Smooth muscle cell (in vitro differentiated cells): ENCODE data around the gene PBXIP1. TPM values are rescaled to one million over a fixed set of nuclear protein-coding genes. Genes with fewer than 3 reads are reported as not detected.

Source experiments
- DNase-seq: peaks from one replicate; lab custom pipeline; 2025; ENCODE audit not compliant: unreplicated experiment; lab: John Stamatoyannopoulos, UW
- H2AFZ ChIP-seq: fragments of 200-600 bp; sonication (generic); 2 replicates; pipeline ENCODE4 v1.6.0; 2016; ENCODE audit warnings: antibody characterized with exemption, low read depth, mild to moderate bottlenecking
- H3F3A ChIP-seq: fragments of 200-600 bp; sonication (generic); 2 replicates; pipeline ENCODE4 v1.6.0; 2017; ENCODE audit warnings: antibody characterized with exemption, low read depth
- H3K27ac ChIP-seq: fragments of 200-600 bp; sonication (generic); 2 replicates; pipeline ENCODE4 v1.5.1; 2016; ENCODE audit warnings: low read depth, mild to moderate bottlenecking
- H3K27me3 ChIP-seq: fragments of 200-600 bp; sonication (generic); 2 replicates; pipeline ENCODE4 v1.6.1; 2016; ENCODE audit warnings: low read depth, mild to moderate bottlenecking
- H3K36me3 ChIP-seq: fragments of 200-600 bp; sonication (generic); 2 replicates; pipeline ENCODE4 v1.5.1; 2016; ENCODE audit warnings: low read depth
- H3K4me1 ChIP-seq: fragments of 200-600 bp; sonication (generic); 2 replicates; pipeline ENCODE4 v1.5.1; 2016; ENCODE audit warnings: low read depth
- H3K4me2 ChIP-seq: fragments of 200-600 bp; sonication (generic); 2 replicates; pipeline ENCODE4 v1.6.0; 2016; ENCODE audit warnings: mild to moderate bottlenecking
- H3K4me3 ChIP-seq: fragments of 200-600 bp; sonication (generic); 2 replicates; pipeline ENCODE4 v1.5.1; 2016; ENCODE audit warnings: mild to moderate bottlenecking
- H3K79me2 ChIP-seq: fragments of 200-600 bp; sonication (generic); 2 replicates; pipeline ENCODE4 v1.6.0; 2016; ENCODE audit warnings: low read depth, mild to moderate bottlenecking
- H3K9ac ChIP-seq: fragments of 200-600 bp; sonication (generic); 2 replicates; pipeline ENCODE4 v1.6.0; 2016; ENCODE audit warnings: low read depth
- H3K9me3 ChIP-seq: fragments of 200-600 bp; sonication (generic); replicated peaks from 2 replicates; pipeline ENCODE4 v1.5.1; 2016; ENCODE audit warnings: low read depth
- H4K20me1 ChIP-seq: fragments of 200-600 bp; sonication (generic); 2 replicates; pipeline ENCODE4 v1.6.0; 2016; ENCODE audit warnings: low read depth
- WGBS: methylation state at CpG from one replicate; pipeline ENCODE4 v1.1.7; 2016; ENCODE audit warnings: low lambda C conversion rate; 5-methylcytosine and 5-hydroxymethylcytosine counted together
- polyA plus RNA-seq: library from polyadenylated mRNA; unstranded; fragments of >200 nt; fragmentation: Nextera tagmentation; extraction: Ambion mirVana; gene quantifications from 2 replicates; pipeline ENCODE4 v1.2.1, GENCODE V29; 2016
- total RNA-seq: library from RNA; depleted of rRNA; stranded (reverse); fragments of >200 nt; gene quantifications from 2 replicates; pipeline ENCODE4 v1.2.3, GENCODE V29; 2014
- TF ChIP-seq, protein P1 (sequence below): fragments of 200-600 bp; sonication (generic); IDR thresholded peaks from 2 replicates; pipeline ENCODE4 v1.5.1; 2017; ENCODE audit warnings: borderline replicate concordance, mild to moderate bottlenecking, antibody characterized with exemption; ENCODE audit not compliant: insufficient read depth, poor library complexity, severe bottlenecking

PBXIP1 gene
- total and polyA plus RNA-seq, 2 experiments from 2014 or later, result 40.5 to 41.9 TPM

DNA sequence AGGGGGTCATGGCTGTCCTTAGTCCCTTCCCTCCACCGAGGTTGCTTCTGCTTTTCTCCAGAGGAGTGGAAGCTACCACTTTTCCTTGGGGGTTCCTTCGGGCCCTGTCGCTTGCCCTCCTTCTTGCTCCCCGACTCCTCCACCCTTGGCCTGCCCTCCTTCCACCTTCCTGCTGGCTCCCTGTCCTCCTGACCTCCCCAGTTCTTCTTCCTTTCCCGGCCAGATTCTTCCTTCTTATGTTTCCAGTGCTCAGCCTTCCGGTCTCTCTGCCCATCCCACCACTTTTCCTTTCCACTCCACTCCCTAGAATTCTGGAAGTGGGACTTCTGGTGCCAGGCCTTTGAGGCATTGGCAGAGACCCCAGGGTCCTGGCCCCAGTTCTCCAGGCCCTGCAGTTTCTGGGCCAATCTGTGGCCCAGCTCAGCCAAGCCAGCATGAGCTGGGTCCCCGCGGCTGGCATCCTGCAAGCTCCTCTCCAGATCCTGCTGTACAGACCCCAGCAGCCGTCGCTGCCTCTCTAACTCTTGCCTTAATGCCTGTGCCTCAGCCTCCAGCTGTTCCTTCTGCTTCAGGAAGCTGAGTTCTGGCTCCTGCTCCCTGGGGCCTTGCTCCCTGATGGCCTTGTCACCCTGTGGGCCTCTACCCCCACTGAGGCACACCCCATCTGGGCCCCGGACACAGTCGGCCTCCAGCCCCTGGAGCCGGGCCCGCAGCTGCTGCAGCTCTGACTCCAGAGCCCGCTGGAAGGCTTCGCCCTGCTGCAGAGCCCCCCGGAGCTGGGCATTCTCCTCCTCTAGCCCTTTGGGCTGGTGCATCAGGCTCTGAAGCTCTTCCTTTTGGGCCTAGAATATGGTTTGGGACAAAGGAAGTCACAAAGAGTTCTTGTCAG is 9.7 kb downstream of the PBXIP1 start:
- no peak for DNase-seq
- WGBS, result 97% methylated on average over 17 of the region's 17 CpGs
- TF ChIP-seq, protein P1, sequence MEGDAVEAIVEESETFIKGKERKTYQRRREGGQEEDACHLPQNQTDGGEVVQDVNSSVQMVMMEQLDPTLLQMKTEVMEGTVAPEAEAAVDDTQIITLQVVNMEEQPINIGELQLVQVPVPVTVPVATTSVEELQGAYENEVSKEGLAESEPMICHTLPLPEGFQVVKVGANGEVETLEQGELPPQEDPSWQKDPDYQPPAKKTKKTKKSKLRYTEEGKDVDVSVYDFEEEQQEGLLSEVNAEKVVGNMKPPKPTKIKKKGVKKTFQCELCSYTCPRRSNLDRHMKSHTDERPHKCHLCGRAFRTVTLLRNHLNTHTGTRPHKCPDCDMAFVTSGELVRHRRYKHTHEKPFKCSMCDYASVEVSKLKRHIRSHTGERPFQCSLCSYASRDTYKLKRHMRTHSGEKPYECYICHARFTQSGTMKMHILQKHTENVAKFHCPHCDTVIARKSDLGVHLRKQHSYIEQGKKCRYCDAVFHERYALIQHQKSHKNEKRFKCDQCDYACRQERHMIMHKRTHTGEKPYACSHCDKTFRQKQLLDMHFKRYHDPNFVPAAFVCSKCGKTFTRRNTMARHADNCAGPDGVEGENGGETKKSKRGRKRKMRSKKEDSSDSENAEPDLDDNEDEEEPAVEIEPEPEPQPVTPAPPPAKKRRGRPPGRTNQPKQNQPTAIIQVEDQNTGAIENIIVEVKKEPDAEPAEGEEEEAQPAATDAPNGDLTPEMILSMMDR, result no peak
- Histone ChIP-seq H3K9ac (no peak overlapping the region), H3K79me2 (no peaks in the 10 kb centered on the region), H3K4me1 (peaks cover 2% of the 10 kb centered on the region), H3K36me3 (no peaks in the 10 kb centered on the region), H3K9me3 (no peaks in the 10 kb centered on the region), H4K20me1 (peaks cover 4% of the 10 kb centered on the region), H3K4me2 (no peak overlapping the region), H2AFZ (no peak overlapping the region), H3K27me3 (no peaks in the 10 kb centered on the region), H3K4me3 (no peak overlapping the region), H3K27ac (no peak overlapping the region), H3F3A (no peaks in the 10 kb centered on the region)

DNA sequence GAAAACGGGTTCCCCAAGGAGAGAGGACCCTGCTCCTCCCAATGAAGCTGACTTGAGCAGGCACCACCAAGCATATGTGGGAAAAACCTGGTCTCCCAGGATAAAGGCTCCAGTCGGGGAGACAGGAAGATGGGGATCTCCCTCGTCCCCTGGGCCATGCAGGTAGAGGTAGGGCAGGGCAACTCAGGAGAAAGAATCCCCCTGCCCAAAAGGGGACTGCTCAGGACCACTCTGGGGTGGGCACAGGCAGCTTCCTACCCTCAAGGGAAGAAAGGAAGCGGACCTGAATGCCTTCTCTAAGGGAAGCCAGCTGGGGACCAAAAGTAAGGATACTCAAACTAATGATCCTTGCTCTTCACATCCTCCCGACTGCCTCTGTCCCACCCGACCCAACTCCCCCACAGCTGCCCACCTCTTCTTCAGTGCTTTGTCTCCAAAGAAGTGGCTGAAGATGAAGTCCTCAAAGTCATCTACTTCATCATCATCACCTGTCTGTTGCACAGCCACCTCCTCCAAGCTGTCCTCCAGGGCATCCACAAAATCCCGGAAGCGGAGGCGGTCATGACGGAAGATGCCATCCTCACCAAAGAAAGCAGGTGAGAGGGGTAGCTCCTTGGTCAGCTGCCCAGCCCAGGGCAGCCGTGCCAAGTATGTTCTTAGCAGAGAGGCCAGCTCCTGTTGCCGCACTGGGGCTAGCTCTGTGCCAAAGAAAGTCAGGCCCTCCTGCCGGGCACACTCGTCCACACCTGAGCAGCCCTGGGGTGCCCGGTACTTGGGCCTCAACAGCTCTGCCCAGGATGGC is 10.5 kb downstream of the PBXIP1 start:
- Histone ChIP-seq H4K20me1 (no peaks in the 10 kb centered on the region), H3K4me2 (no peak overlapping the region), H3K4me3 (no peak overlapping the region), H3K79me2 (no peaks in the 10 kb centered on the region), H3K9me3 (no peaks in the 10 kb centered on the region), H3K36me3 (no peaks in the 10 kb centered on the region), H3K9ac (no peak overlapping the region), H3K27ac (no peak overlapping the region), H3K27me3 (no peaks in the 10 kb centered on the region), H3K4me1 (peaks cover 10% of the 10 kb centered on the region), H3F3A (no peaks in the 10 kb centered on the region), H2AFZ (no peak overlapping the region)
- 87% methylated on average over 15 of the region's 15 CpGs for WGBS
- TF ChIP-seq, protein P1, result no peak
- DNase-seq, result no peak

DNA sequence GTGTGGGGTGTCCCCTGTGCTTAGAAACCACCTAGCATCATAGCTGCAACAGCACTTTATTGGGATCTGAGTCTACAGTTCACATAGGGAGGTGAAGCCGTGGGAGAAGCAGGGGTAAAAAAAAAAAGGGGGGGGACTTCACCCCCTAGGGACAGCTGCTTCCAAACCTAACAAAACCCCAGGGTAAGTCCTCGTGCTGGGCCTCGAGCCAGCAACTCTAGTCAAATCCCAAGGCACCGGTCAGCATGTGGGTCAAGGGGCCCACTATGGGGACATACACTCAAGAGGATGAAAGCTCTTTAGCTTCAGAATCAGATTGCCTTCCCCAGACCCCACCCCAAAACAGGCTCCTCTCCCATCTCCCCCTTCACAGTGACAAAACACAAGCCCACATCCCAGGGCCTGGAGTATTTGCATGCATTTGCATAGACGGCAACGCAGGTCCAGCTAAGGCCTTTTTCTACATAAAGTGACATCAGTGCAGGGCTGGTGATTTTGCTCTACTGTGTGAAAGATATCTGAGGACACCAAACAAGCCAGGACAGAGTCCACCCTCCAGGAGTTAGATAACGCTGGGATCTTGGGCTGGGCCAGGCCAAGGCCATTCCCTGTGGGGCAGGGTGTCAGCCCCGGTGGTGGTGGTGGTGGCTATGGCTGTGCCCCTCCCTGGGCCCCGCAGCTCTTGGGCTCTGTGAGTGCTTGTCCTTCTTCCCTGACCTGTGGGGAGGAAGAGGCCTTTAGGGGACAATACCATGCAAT is 11.3 kb downstream of the PBXIP1 start:
- DNase-seq, result no peak
- WGBS, result 71% methylated on average over 9 of the region's 9 CpGs
- H3K4me2 ChIP-seq, result no peak overlapping the region
- H3K36me3 ChIP-seq, result no peaks in the 10 kb centered on the region
- H3K9ac ChIP-seq, result no peak overlapping the region
- peaks cover 15% of the 10 kb centered on the region for H3K4me1 ChIP-seq
- no peaks in the 10 kb centered on the region for H4K20me1 ChIP-seq
- H3K27me3 ChIP-seq, result no peaks in the 10 kb centered on the region
- H3K27ac ChIP-seq, result no peak overlapping the region
- no peak overlapping the region for H2AFZ ChIP-seq
- H3F3A ChIP-seq, result no peaks in the 10 kb centered on the region
- no peaks in the 10 kb centered on the region for H3K9me3 ChIP-seq
- H3K79me2 ChIP-seq, result no peaks in the 10 kb centered on the region
- TF ChIP-seq, protein P1, result no peak
- H3K4me3 ChIP-seq, result no peak overlapping the region
